HepG2 (cell line): ENCODE measurements around the gene WWC2. TPM values are rescaled to one million over a fixed set of nuclear protein-coding genes. Genes with fewer than 3 reads are reported as not detected.

Source experiments
- ATAC-seq: fragments of 200-7000 bp; cut with Tn5 transposase; 3 replicates; pipeline ENCODE4 v1.9.1; 2020; ENCODE audit warnings: mild to moderate bottlenecking, moderate library complexity
- BruUV-seq: library from RNA; stranded (reverse); fragments of 400-500 nt; replicated peaks from 2 replicates; lab custom pipeline; 2021; lab: Mats Ljungman, UMichigan
- CTCF ChIA-PET: fragments of 300-600 bp; formaldehyde crosslinking; extraction: SDS; loops from one replicate; lab custom pipeline; 2021; ENCODE audit warnings: low total read pairs, inconsistent platforms, low intra/inter-chr PET ratio; lab: Yijun Ruan, JAX
- POLR2A ChIA-PET: fragments of 350-600 bp; sonication (Branson Sonifier 250); formaldehyde crosslinking; loops from one replicate; lab custom pipeline; 2020; ENCODE audit warnings: antibody characterized with exemption, inconsistent platforms; lab: Yijun Ruan, JAX
- DNase-seq: peaks from one replicate; pipeline ENCODE4 v3.0.0-alpha.2; 2015; ENCODE audit warnings: low spot score
- FAIRE-seq: peaks from 3 replicates; lab custom pipeline; 2011; peaks lifted over from hg19 to GRCh38; lab: Jason Lieb, UNC
- H2AFZ ChIP-seq: one replicate; pipeline ENCODE4 v1.6.1; 2011; ENCODE audit warnings: low read length, inconsistent platforms
- H3K27ac ChIP-seq: fragments of 300-600 bp; 3 replicates; pipeline ENCODE4 v1.8.0; 2011; ENCODE audit warnings: mixed run types, mild to moderate bottlenecking, mixed read lengths, low read length, inconsistent platforms; ENCODE audit not compliant: insufficient read depth; ENCODE audit errors: extremely low read length
- H3K27me3 ChIP-seq, 2 experiments: fragments of 200-600 bp in 1 of 2; 2 replicates in 1 of 2; 3 replicates in 1 of 2; pipeline versions ENCODE4 v1.6.0 to v1.8.0; 2011; ENCODE audit warnings: low read length in 2 of 2, mild to moderate bottlenecking in 2 of 2, moderate library complexity in 2 of 2, inconsistent platforms in 1 of 2; ENCODE audit not compliant: insufficient read depth in 2 of 2, control insufficient read depth in 1 of 2
- H3K36me3 ChIP-seq, 2 experiments: fragments of 200-600 bp in 1 of 2; replicated peaks in 1 of 2; 2 replicates in 1 of 2; 3 replicates in 1 of 2; pipeline versions ENCODE4 v1.5.1 to v1.8.0; 2011; ENCODE audit warnings: low read length in 2 of 2, inconsistent platforms in 1 of 2; ENCODE audit not compliant: insufficient read depth in 2 of 2, control insufficient read depth in 1 of 2
- H3K4me1 ChIP-seq: 2 replicates; pipeline ENCODE4 v1.5.1; 2012; ENCODE audit warnings: low read length, inconsistent platforms; ENCODE audit not compliant: insufficient read depth
- H3K4me2 ChIP-seq: 2 replicates; pipeline ENCODE4 v1.6.0; 2011; ENCODE audit warnings: low read depth, low read length, inconsistent platforms
- H3K4me3 ChIP-seq, 3 experiments: fragments of 200-600 bp in 1 of 3; sonication (generic), shearing (Covaris generic) in 1 of 3; replicated peaks in 1 of 3; 2 replicates each; pipeline ENCODE4 v1.5.1; 2011 to 2016; ENCODE audit warnings: low read length in 3 of 3, inconsistent platforms in 2 of 3, low read depth in 2 of 3, mild to moderate bottlenecking in 2 of 3, control low read depth in 1 of 3, mixed read lengths in 1 of 3; ENCODE audit not compliant: insufficient read depth in 1 of 3
- H3K79me2 ChIP-seq: one replicate; pipeline ENCODE4 v1.6.1; 2011; ENCODE audit warnings: low read length, inconsistent platforms; ENCODE audit not compliant: insufficient read depth
- H3K9ac ChIP-seq: 2 replicates; pipeline ENCODE4 v1.6.0; 2011; ENCODE audit warnings: mild to moderate bottlenecking, low read depth, low read length, inconsistent platforms; ENCODE audit not compliant: insufficient read depth
- H3K9me3 ChIP-seq: 2 replicates; pipeline ENCODE4 v1.5.1; 2012; ENCODE audit warnings: mild to moderate bottlenecking, low read length
- H4K20me1 ChIP-seq: 2 replicates; pipeline ENCODE4 v1.6.0; 2011; ENCODE audit warnings: inconsistent platforms, mild to moderate bottlenecking, low read length, moderate library complexity; ENCODE audit not compliant: insufficient read depth
- BRD4 ChIP-seq: sonication (generic); formaldehyde crosslinking; IDR thresholded peaks from 2 replicates; pipeline ENCODE4 v1.4.0; 2020; ENCODE audit warnings: missing genetic modification reagents
- ETV6 ChIP-seq: sonication (generic); formaldehyde crosslinking; conservative IDR thresholded peaks from 2 replicates; pipeline ENCODE4 v1.4.0; 2020; ENCODE audit warnings: missing genetic modification reagents
- MAZ ChIP-seq, 2 experiments: sonication (generic) in 1 of 2; formaldehyde crosslinking in 1 of 2; IDR thresholded peaks; 2 replicates each; pipeline versions ENCODE4 v1.5.0 to v1.6.1; 2012 to 2020; ENCODE audit warnings: low read depth in 2 of 2, mild to moderate bottlenecking in 2 of 2, borderline replicate concordance in 1 of 2, improper control_type of control experiment in 1 of 2, low read length in 1 of 2, missing genetic modification reagents in 1 of 2, moderate library complexity in 1 of 2
- ZBTB26 ChIP-seq: IDR thresholded peaks from 2 replicates; pipeline ENCODE4 v1.6.1; 2016; ENCODE audit warnings: missing compliant biosample characterization, missing genetic modification reagents, borderline replicate concordance
- ZNF510 ChIP-seq: sonication (generic); formaldehyde crosslinking; IDR thresholded peaks from 2 replicates; pipeline ENCODE4 v1.4.0; 2020; ENCODE audit warnings: low read depth, mild to moderate bottlenecking, missing genetic modification reagents
- ZNF574 ChIP-seq: sonication (generic); formaldehyde crosslinking; IDR thresholded peaks from 2 replicates; pipeline ENCODE4 v1.4.0; 2020; ENCODE audit warnings: missing genetic modification reagents
- WGBS: methylation state at CpG from one replicate; pipeline ENCODE4 v1.1.6; 2017; ENCODE audit warnings: low lambda C conversion rate; 5-methylcytosine and 5-hydroxymethylcytosine counted together
- in situ Hi-C: cut with HindIII; loops from 2 replicates; pipeline ENCODE4 v1.10.0; 2017; ENCODE audit warnings: low pct_unique_long_range_greater_than_20kb; ENCODE audit not compliant: extremely low pct_ligation_motif_present
- intact Hi-C: fragments of 100-400 bp; cut with micrococcal nuclease; formaldehyde crosslinking; loops from one replicate; pipeline ENCODE4 v1.10.0; 2022; ENCODE audit not compliant: unreplicated experiment
- polyA plus RNA-seq, 8 experiments: library from polyadenylated mRNA; depleted of rRNA in 3 of 8; stranded (reverse) in 7 of 8; unstranded in 1 of 8; fragments of >200 nt; fragmentation: Illumina TruSeq in 4 of 8; extraction: Trizol in 4 of 8; gene quantifications; 2 replicates each; pipeline versions ENCODE4 v1.2.1 to v1.2.3, GENCODE V29; 2011 to 2016; ENCODE audit warnings: low read depth in 4 of 8, missing spikeins in 1 of 8, mixed read lengths in 1 of 8; ENCODE audit not compliant: insufficient read depth in 1 of 8
- total RNA-seq, 5 experiments: library from RNA; depleted of rRNA; stranded (reverse); fragments of >200 nt; fragmentation: Illumina TruSeq; extraction: Trizol; gene quantifications; 2 replicates each; pipeline ENCODE4 v1.2.3, GENCODE V29; 2016; ENCODE audit warnings: low read depth in 1 of 5

WWC2 gene
- total and polyA plus RNA-seq, 2 of the 13 experiments (the other 11 are each of a cell fraction or from before 2014, with no cell fraction given), result 40.0 to 50.1 TPM

- Histone ChIP-seq H3K4me1 (no peaks in the 10 kb centered on the region), H2AFZ (no peak overlapping the region), H4K20me1 (no peaks in the 10 kb centered on the region), H3K4me2 (no peak overlapping the region), H3K36me3 (peaks cover 9 to 50% of the 10 kb centered on the region in 2 experiments), H3K27ac (no peak overlapping the region), H3K79me2 (no peaks in the 10 kb centered on the region), H3K27me3 (no peaks in the 10 kb centered on the region), H3K9ac (no peak overlapping the region), H3K4me3 (no peak overlapping the region), H3K9me3 (no peaks in the 10 kb centered on the region)
- in situ Hi-C loops (no loop called here), intact Hi-C loops (no loop called here)
- ATAC-seq, result no peak; the same call in 2 of the 3 replicates
- ChIA-PET CTCF (no interaction called here), POLR2A (no interaction called here)
- 95% methylated on average over 10 of the region's 10 CpGs for WGBS
- no peak for FAIRE-seq
- no TSS peak for BruUV-seq
- TF ChIP-seq ZBTB26 (CRISPR knock-in tag) (no peak), ETV6 (CRISPR knock-in tag) (no peak)
- no peak for DNase-seq
These were observed 196.7 kb downstream of the WWC2 start for GRCh38 chr4:183295711-183296110.

GRCh38 chr4:183297675-183298074 lies 198.6 kb downstream of the WWC2 start:
- Histone ChIP-seq H3K36me3 (peaks cover 9 to 46% of the 10 kb centered on the region in 2 experiments; a peak in 4 of 5 replicates), H3K9ac (no peak overlapping the region), H3K4me2 (no peak overlapping the region), H3K27ac (no peak overlapping the region), H3K79me2 (no peaks in the 10 kb centered on the region), H2AFZ (no peak overlapping the region), H4K20me1 (no peaks in the 10 kb centered on the region), H3K9me3 (no peaks in the 10 kb centered on the region), H3K27me3 (no peaks in the 10 kb centered on the region), H3K4me3 (no peak overlapping the region)
- DNase-seq (no peak), ATAC-seq (no peak), FAIRE-seq (no peak)
- POLR2A ChIA-PET, result no interaction called here
- 100% methylated on average over 3 of the region's 3 CpGs for WGBS
- no TSS peak for BruUV-seq
- intact Hi-C loops, result no loop called here
- in situ Hi-C loops, result no loop called here
- TF ChIP-seq ZNF510 (CRISPR knock-in tag) (no peak), BRD4 (CRISPR knock-in tag) (no peak), MAZ (IDR thresholded peaks at IDR 0.05; ENCODE audit: borderline replicate concordance, low read depth, low read length) (no peak), MAZ (CRISPR knock-in tag; IDR thresholded peaks at IDR 0.05; ENCODE audit: low read depth) (no peak), ZNF574 (CRISPR knock-in tag) (no peak)
- TF ChIP-seq, all 625 proteins: peak for 0
- CTCF ChIA-PET, result no interaction called here
- H3K4me1 ChIP-seq, result no peaks in the 10 kb centered on the region
